Gastrocnemius medialis (tissue), 4 donors: ENCODE measurements around the gene CLCF1. TPM values are rescaled to one million over a fixed set of nuclear protein-coding genes. Genes with fewer than 3 reads are reported as not detected.
A peak's percentile ranks its signal among the peaks of the same experiment; 100 is the strongest.

ENCODE experiments used
- ATAC-seq, 2 donors: fragments of 150-250 bp; one replicate each; pipeline ENCODE4 v1.9.1; 2016
- DNase-seq, 2 donors: peaks; one replicate each; pipeline ENCODE4 v3.0.0-alpha.2; 2019
- H3K27ac ChIP-seq, 4 donors: fragments of 200-600 bp; sonication (generic); 1 replicate in 1 of 4; 2 replicates in 3 of 4; pipeline ENCODE4 v1.5.1; 2016 to 2018; ENCODE audit warnings: mild to moderate bottlenecking in 2 of 4, moderate library complexity in 1 of 4
- H3K27me3 ChIP-seq, 3 donors: fragments of 200-600 bp; sonication (generic) in 2 of 3; 1 replicate in 1 of 3; 2 replicates in 2 of 3; pipeline versions ENCODE4 v1.5.1 to v1.6.0; 2016 to 2019; ENCODE audit warnings: mild to moderate bottlenecking in 1 of 3, moderate library complexity in 1 of 3
- H3K36me3 ChIP-seq, 2 donors: fragments of 200-600 bp; sonication (generic) in 1 of 2; one replicate each; pipeline ENCODE4 v1.5.1; 2017 to 2018
- H3K4me1 ChIP-seq, 2 donors: fragments of 200-600 bp; sonication (generic) in 1 of 2; one replicate each; pipeline ENCODE4 v1.5.1; 2016 to 2017; ENCODE audit warnings: mild to moderate bottlenecking in 2 of 2
- H3K4me3 ChIP-seq, 4 donors: fragments of 200-600 bp; sonication (generic) in 3 of 4; 1 replicate in 1 of 4; 2 replicates in 3 of 4; pipeline ENCODE4 v1.5.1; 2016 to 2019; ENCODE audit warnings: mild to moderate bottlenecking in 2 of 4
- H3K9me3 ChIP-seq, 3 donors: fragments of 200-600 bp; sonication (generic) in 2 of 3; 1 replicate in 1 of 3; 2 replicates in 2 of 3; pipeline ENCODE4 v1.5.1; 2016 to 2019
- POLR2A ChIP-seq, 2 donors: fragments of 450-650 bp; IDR thresholded peaks; one replicate each; pipeline ENCODE4 v1.6.1; 2017; ENCODE audit warnings: antibody characterized with exemption in 2 of 2, mild to moderate bottlenecking in 2 of 2, moderate library complexity in 2 of 2
- in situ Hi-C, 4 donors: fragments of 200-750 bp; cut with MboI; loops; one replicate each; pipeline versions ENCODE4 v1.15.0 to v1.8.0; 2017; ENCODE audit warnings: low sequenced_read_pairs in 4 of 4
- intact Hi-C: fragments of 100-400 bp; cut with DNase I; formaldehyde crosslinking; loops from one replicate; pipeline ENCODE4 v1.15.1; 2023; ENCODE audit warnings: low total_unique reads
- total RNA-seq, 4 donors: library from RNA; depleted of rRNA; stranded (reverse); fragments of >200 nt; gene quantifications; one replicate each; pipeline versions ENCODE4 v1.1.0 to v1.2.3, GENCODE V29; 2016
- TF ChIP-seq, protein P1 (sequence below), 5 experiments: fragments of 450-650 bp in 3 of 5; fragments of 200-600 bp in 2 of 5; sonication (generic) in 2 of 5; IDR thresholded peaks in 4 of 5; conservative IDR thresholded peaks in 1 of 5; 1 replicate in 4 of 5; 2 replicates in 1 of 5; pipeline ENCODE4 v1.5.1; 2016 to 2019; ENCODE audit warnings: antibody characterized with exemption in 5 of 5, mild to moderate bottlenecking in 3 of 5, moderate library complexity in 3 of 5

CLCF1 gene
- 1 to 10 TPM in 2 of 4 donors, under 1 TPM in 2; 0.24 to 2.7 (median 0.91) TPM for total RNA-seq

DNA sequence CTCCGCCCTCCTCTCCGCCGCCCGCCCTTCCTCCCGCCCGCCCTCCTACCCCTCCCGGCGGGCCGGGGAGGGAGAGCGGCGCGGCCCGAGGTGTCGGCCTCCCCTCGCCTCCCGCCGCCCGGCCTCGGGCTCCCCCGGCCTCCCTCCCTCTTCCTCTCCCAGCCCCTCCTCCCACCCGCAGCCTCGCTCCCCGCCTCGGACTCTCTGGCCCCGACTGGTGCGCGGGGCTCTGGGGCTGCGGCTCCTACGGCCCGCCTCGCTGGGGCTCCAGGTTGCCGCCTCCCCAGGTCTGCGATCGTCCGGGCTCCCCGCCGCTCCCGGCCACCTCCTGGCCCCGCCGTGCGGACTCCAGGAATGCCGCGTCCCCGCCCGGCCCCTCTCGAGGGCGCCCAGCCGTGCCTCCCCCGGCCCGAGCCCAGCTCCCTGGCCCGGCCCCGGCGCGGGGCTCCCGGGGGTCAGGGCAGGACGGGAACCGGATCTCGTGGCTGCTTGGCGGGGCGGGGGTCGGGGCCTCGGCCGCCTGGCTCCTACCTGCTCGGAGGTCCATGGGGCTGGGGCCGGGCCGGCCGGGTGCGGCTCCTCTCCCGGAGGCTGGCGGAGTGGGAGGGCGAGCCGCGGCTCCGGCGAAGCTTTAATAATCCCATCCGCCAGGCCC, at the start of gene CLCF1:
Gene CLCF1 (minus strand): TSS at position 606 of the 655 bp plus-strand sequence. CDS start 59 bp downstream, at position 547.
- peaks cover 23 to 43% (median 31%) of the 10 kb centered on the region in 3 donors for H3K27me3 ChIP-seq
- in situ Hi-C loops: no loop called here
- peaks cover 8 to 13% of the 10 kb centered on the region in 2 donors for H3K4me1 ChIP-seq
- no peaks in the 10 kb centered on the region for H3K9me3 ChIP-seq
- no peak for DNase-seq
- no peak for TF ChIP-seq POLR2A (IDR thresholded peaks at IDR 0.05)
- TF ChIP-seq, protein P1, sequence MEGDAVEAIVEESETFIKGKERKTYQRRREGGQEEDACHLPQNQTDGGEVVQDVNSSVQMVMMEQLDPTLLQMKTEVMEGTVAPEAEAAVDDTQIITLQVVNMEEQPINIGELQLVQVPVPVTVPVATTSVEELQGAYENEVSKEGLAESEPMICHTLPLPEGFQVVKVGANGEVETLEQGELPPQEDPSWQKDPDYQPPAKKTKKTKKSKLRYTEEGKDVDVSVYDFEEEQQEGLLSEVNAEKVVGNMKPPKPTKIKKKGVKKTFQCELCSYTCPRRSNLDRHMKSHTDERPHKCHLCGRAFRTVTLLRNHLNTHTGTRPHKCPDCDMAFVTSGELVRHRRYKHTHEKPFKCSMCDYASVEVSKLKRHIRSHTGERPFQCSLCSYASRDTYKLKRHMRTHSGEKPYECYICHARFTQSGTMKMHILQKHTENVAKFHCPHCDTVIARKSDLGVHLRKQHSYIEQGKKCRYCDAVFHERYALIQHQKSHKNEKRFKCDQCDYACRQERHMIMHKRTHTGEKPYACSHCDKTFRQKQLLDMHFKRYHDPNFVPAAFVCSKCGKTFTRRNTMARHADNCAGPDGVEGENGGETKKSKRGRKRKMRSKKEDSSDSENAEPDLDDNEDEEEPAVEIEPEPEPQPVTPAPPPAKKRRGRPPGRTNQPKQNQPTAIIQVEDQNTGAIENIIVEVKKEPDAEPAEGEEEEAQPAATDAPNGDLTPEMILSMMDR (IDR thresholded peaks at IDR 0.05 in 4 of 5, conservative IDR thresholded peaks at IDR 0.05 in 1 of 5): no peak
- peak within 1 kb of the TSS; percentile 58 to 75 (median 69) for H3K4me3 ChIP-seq
- no peaks in the 10 kb centered on the region for H3K36me3 ChIP-seq
- H3K27ac ChIP-seq: peak within 1 kb of the TSS; percentile 73 to 82 (median 78)
- ATAC-seq: peak; percentile 44 to 46
- intact Hi-C loops: no loop called here

DNA sequence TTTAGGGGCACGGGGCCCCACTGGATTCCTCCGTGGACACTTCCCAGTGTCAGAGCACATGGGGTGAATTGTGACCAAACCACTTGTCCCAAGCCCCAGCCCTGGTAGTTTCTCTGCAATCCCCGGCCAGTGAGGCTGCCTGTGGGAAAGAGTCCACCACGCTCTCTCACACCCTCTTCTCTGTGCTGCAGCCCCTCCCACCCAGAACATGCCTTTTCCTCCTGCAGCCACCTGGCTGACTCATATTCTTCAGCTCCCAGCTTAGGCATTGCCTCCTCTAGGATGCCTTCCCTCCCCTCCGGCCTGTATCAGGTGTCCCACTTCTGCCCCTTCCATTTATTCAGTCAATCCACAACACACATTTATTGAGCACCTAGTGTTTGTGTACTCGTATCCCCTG, 49.5 kb upstream of the CLCF1 start:
- in situ Hi-C loops: no loop called here
- intact Hi-C loops: loop anchor here (10.0 kb wide), 2 partner anchors 162 to 1368 kb away; partner anchors contain the start of genes GSTP1 and SF3B2

DNA sequence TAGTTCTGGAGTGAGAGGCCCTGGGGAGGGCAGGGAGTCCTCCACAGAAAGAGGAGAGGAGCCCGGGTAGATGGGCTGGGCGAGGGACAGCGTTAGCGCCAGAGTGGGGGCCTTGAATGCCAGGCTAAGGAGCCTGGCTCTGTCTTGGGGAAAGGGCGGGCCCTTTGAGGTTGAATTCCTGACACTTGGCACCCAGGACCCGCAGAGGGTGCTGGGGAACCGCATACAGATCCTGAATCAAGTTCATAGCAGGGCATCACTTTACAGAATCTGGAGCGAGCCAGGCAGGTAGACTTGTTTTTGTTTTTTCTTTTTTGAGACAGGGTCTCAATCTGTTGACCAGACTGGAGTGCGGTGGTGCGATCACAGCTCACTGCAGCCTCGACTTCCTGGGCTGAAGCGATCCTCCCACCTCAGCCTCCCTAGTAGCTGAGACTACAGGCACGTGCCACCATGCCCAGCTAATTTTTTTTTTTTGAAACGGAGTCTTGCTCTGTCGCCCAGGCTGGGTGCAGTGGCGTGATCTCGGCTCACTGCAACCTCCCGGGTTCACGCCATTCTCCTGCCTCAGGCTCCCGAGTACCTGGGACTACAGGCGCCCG, 48.1 kb upstream of the CLCF1 start:
- H3K36me3 ChIP-seq: no peaks in the 10 kb centered on the region
- H3K27ac ChIP-seq: peak overlapping the region; percentile 78 to 97 (median 87)
- H3K9me3 ChIP-seq: no peaks in the 10 kb centered on the region
- peak overlapping the region in 3 of 4 donors; percentile 21 to 77 (median 59) for H3K4me3 ChIP-seq
- no peak for TF ChIP-seq POLR2A (IDR thresholded peaks at IDR 0.05)
- TF ChIP-seq, protein P1 (IDR thresholded peaks at IDR 0.05 in 4 of 5, conservative IDR thresholded peaks at IDR 0.05 in 1 of 5): no peak
- peaks cover 38 to 43% of the 10 kb centered on the region in 2 donors for H3K4me1 ChIP-seq
- H3K27me3 ChIP-seq: no peaks in the 10 kb centered on the region
- DNase-seq (no peak), ATAC-seq (no peak)
- in situ Hi-C loops (no loop called here), intact Hi-C loops (loop anchor here (1.0 to 10.0 kb wide), 3 partner anchors 19 to 1367 kb away; partner anchors contain the start of genes GSTP1 and SF3B2)

More for the DNA sequence above, 49.5 kb upstream of the CLCF1 start:
- H3K27ac ChIP-seq: peak overlapping the region in 1 of 4 donors; percentile 38
- H3K4me1 ChIP-seq: peaks cover 31 to 36% of the 10 kb centered on the region in 2 donors
- TF ChIP-seq, protein P1 (IDR thresholded peaks at IDR 0.05 in 4 of 5, conservative IDR thresholded peaks at IDR 0.05 in 1 of 5): no peak
- no peak for TF ChIP-seq POLR2A (IDR thresholded peaks at IDR 0.05)
- H3K27me3 ChIP-seq: no peaks in the 10 kb centered on the region
- ATAC-seq: no peak
- no peak for DNase-seq
- no peaks in the 10 kb centered on the region for H3K9me3 ChIP-seq
- no peaks in the 10 kb centered on the region for H3K36me3 ChIP-seq
- no peak overlapping the region for H3K4me3 ChIP-seq

DNA sequence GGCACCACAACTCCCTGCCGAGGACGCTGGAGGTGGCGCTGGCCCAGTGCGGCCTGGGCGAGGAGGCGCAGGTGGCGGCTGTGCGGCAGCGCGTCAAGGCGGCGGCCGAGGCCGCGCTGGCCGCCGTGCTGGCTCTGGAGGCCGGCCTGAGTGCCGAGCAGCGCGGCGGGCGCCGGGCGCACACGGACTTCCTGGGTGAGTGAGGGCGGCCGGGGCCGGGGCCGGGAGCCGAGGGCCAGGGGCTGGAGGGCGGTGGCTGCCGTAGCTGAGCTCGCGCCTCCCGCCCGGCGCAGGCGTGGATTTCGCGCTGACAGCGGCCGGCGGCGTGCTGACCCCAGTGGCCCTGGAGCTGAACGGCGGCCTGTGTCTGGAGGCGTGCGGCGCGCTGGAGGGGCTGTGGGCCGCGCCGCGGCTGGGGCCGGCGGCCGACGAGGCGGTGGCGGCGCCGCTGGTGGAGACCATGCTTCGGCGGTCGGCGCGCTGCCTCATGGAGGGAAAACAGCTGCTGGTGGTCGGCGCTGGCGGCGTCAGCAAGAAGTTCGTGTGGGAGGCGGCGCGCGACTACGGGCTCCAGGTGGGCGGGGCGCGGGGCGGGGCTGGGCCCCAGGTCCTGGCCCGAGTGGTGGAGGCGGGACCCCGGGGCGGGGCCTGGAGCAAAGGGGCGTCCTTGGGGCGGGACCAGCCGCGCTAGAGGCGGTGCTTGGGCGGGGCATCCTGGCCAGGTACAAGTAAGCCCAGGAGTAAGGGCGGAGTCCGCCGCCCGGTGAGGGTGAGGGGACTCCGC, 47.4 kb upstream of the CLCF1 start:
- TF ChIP-seq, protein P1 (IDR thresholded peaks at IDR 0.05 in 4 of 5, conservative IDR thresholded peaks at IDR 0.05 in 1 of 5): peak in 2 of 5 experiments; percentile 13 to 28
- TF ChIP-seq POLR2A (IDR thresholded peaks at IDR 0.05): peak; percentile 86 to 90
- no peaks in the 10 kb centered on the region for H3K36me3 ChIP-seq
- intact Hi-C loops: loop anchor here (1.0 to 10.0 kb wide), 3 partner anchors 19 to 1366 kb away; partner anchors contain the start of genes GSTP1 and SF3B2

More for the DNA sequence above, 47.4 kb upstream of the CLCF1 start:
- DNase-seq: peak; percentile 93 to 95
- Histone ChIP-seq H3K27me3 (no peaks in the 10 kb centered on the region), H3K4me1 (peaks cover 45 to 50% of the 10 kb centered on the region in 2 donors), H3K9me3 (no peaks in the 10 kb centered on the region), H3K4me3 (peak overlapping the region; percentile 21 to 77 (median 54)), H3K27ac (peak overlapping the region; percentile 78 to 97 (median 87))
- ATAC-seq: peak; percentile 67 to 82
- in situ Hi-C loops: no loop called here
